ENCODE data around the gene CARMIL1.

CARMIL1 gene

DNA sequence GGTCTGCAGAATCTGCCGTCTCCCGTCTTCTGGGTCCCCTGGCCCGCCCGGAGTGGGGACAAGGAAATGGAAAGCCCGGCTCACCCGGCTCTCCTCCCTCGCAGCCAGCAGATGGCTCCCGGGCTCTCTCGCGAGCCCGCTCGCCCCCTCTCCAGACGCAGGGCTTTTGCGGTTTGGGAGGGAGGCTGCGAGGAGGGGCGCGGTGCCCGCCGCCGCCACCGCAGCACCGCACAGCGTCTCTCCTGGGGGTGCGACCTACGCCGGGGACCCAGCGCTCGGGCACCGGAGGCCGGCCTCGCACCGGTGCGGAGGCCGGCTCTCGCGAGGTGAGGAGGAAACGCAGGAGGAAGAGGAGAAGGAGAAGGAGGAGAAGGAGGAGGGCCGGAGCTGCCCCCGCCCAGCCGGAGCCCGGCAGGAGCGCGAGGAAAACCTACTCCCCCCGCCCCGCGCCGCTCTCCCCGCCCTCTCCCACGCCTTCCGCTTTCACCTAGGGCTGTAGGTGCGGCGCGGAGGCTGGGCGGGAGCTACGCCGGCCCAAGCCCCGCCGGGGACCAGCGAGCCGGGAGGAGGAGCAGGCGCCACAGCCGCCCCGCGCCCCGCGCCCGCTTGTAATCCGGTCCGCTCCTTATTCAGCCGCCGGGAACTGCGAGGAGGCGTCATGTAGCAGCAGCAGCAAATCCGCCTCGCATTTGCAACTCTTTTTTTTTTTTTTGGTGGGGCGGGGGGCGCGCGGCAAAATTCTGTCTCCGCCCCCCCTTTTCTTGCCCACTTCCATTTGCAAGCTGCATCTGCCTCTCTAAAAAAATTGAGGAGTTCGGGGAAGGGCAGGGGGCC lies at the start of gene CARMIL1:
Gene CARMIL1 (plus strand): TSS at position 461 of the 834 bp plus-strand sequence. CDS start 422 bp downstream, outside the sequence.
- Histone ChIP-seq H3K36me3 (ENCODE audit: control insufficient read depth, insufficient read depth, low read length, severe bottlenecking) (no peaks in the 10 kb centered on the region), H3K4me1 (ENCODE audit: control insufficient read depth, insufficient read depth, low read length) (peaks cover 32% of the 10 kb centered on the region), H3K4me3 (ENCODE audit: low read length) (peak within 1 kb of the TSS; percentile 92), H3K9ac (ENCODE audit: low read length) (peak within 1 kb of the TSS; percentile 86), H3K27me3 (replicated peaks; ENCODE audit: control insufficient read depth, insufficient read depth, low read length) (no peaks in the 10 kb centered on the region), H3K9me3 (ENCODE audit: control insufficient read depth, low read length) (no peaks in the 10 kb centered on the region)
- peak; percentile 93 for DNase-seq (ENCODE audit: low read depth)

DNA sequence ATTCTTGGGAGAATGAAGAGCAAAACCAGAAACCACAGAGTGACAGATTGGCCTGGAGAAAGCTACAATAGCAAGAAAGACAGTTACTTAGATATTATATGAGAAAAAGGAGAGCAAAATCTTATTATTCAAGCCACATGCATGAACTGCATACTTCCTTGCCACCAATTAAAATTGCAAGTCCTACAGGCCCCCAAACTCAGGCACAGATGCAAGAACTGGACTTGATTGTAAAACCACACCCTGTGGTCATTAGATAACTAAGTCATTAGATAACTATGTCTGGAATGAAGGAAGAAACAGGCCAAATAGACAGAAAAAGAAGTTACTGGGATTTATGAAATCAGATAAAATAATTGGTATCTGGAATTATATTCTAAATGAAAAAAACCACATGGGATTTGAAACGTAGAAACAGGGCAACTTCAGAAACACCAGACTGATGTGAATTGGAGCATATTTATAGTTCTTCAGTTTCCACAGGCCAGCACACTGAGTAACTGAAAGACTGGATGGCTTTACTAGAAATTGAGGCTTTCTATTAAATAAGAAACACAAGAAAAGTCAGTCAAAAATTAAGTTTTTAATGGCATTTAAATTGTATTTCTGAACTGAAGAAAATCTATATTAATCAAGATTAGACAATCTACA lies 49.4 kb upstream of the CARMIL1 start:
- H3K4me3 ChIP-seq (ENCODE audit: low read length) = no peak overlapping the region
- H3K36me3 ChIP-seq (ENCODE audit: control insufficient read depth, insufficient read depth, low read length, severe bottlenecking) = no peaks in the 10 kb centered on the region
- no peaks in the 10 kb centered on the region for H3K27me3 ChIP-seq (replicated peaks; ENCODE audit: control insufficient read depth, insufficient read depth, low read length)
- H3K9me3 ChIP-seq (ENCODE audit: control insufficient read depth, low read length) = no peaks in the 10 kb centered on the region
- peaks cover 36% of the 10 kb centered on the region for H3K4me1 ChIP-seq (ENCODE audit: control insufficient read depth, insufficient read depth, low read length)
- peak; percentile 70 for DNase-seq (ENCODE audit: low read depth)
- peak overlapping the region; percentile 36 for H3K9ac ChIP-seq (ENCODE audit: low read length)

DNA sequence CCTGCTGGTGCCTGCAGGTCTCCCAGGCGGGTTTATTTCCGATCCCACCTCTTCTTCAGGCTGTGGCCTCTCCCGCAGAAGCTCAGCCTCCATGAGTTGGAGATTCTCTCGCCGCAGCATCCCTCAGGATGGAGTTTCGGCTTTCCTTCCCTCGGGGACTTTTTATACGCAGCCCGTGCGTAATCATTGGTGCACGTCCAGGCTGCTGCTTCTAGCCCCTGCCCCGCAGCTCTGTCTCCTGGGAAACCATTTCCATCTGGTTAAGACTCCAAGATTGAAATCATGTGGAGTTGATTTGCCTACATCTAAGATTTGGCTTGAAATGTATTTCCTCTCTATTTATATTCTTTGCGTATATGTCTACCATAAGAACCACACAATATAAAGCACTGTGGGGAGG lies 46.7 kb upstream of the CARMIL1 start:
- peak; percentile 80 for DNase-seq (ENCODE audit: low read depth)
- peaks cover 36% of the 10 kb centered on the region for H3K4me1 ChIP-seq (ENCODE audit: control insufficient read depth, insufficient read depth, low read length)
- no peaks in the 10 kb centered on the region for H3K27me3 ChIP-seq (replicated peaks; ENCODE audit: control insufficient read depth, insufficient read depth, low read length)
- H3K9ac ChIP-seq (ENCODE audit: low read length) = no peak overlapping the region
- H3K9me3 ChIP-seq (ENCODE audit: control insufficient read depth, low read length) = no peaks in the 10 kb centered on the region
- no peaks in the 10 kb centered on the region for H3K36me3 ChIP-seq (ENCODE audit: control insufficient read depth, insufficient read depth, low read length, severe bottlenecking)
- H3K4me3 ChIP-seq (ENCODE audit: low read length) = peak overlapping the region; percentile 66

GRCh38 chr6:25233226-25233625 lies 45.9 kb upstream of the CARMIL1 start:
- peaks cover 36% of the 10 kb centered on the region for H3K4me1 ChIP-seq (ENCODE audit: control insufficient read depth, insufficient read depth, low read length)
- H3K36me3 ChIP-seq (ENCODE audit: control insufficient read depth, insufficient read depth, low read length, severe bottlenecking) = no peaks in the 10 kb centered on the region
- no peak overlapping the region for H3K4me3 ChIP-seq (ENCODE audit: low read length)
- H3K9ac ChIP-seq (ENCODE audit: low read length) = no peak overlapping the region
- peak; percentile 80 for DNase-seq (ENCODE audit: low read depth)
- no peaks in the 10 kb centered on the region for H3K27me3 ChIP-seq (replicated peaks; ENCODE audit: control insufficient read depth, insufficient read depth, low read length)
- no peaks in the 10 kb centered on the region for H3K9me3 ChIP-seq (ENCODE audit: control insufficient read depth, low read length)

DNA sequence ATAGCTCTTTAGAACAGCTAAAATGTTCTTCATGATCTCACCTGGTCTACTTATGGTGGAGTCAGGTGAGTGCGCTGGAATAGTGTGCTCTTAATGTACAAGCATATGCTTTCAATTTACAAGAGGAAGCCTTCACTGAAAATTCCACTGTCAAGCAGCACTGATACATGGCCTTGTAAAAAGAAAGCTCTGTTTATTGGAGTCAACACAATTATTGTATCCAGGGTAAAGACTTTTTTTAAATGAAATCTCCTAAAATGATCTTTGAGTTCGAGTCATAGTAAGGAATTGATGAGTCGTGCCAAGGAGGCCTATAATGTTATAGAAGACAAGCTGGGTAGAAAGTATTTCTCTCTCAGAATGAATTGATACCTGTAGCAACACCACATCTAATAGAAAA lies 41.6 kb upstream of the CARMIL1 start:
- no peaks in the 10 kb centered on the region for H3K9me3 ChIP-seq (ENCODE audit: control insufficient read depth, low read length)
- DNase-seq (ENCODE audit: low read depth) = no peak
- no peak overlapping the region for H3K9ac ChIP-seq (ENCODE audit: low read length)
- H3K36me3 ChIP-seq (ENCODE audit: control insufficient read depth, insufficient read depth, low read length, severe bottlenecking) = no peaks in the 10 kb centered on the region
- peaks cover 12% of the 10 kb centered on the region for H3K4me1 ChIP-seq (ENCODE audit: control insufficient read depth, insufficient read depth, low read length)
- no peak overlapping the region for H3K4me3 ChIP-seq (ENCODE audit: low read length)
- H3K27me3 ChIP-seq (replicated peaks; ENCODE audit: control insufficient read depth, insufficient read depth, low read length) = no peaks in the 10 kb centered on the region

GRCh38 chr6:25239059-25239458 lies 40.1 kb upstream of the CARMIL1 start:
- Histone ChIP-seq H3K9ac (ENCODE audit: low read length) (no peak overlapping the region), H3K9me3 (ENCODE audit: control insufficient read depth, low read length) (no peaks in the 10 kb centered on the region), H3K36me3 (ENCODE audit: control insufficient read depth, insufficient read depth, low read length, severe bottlenecking) (no peaks in the 10 kb centered on the region), H3K4me1 (ENCODE audit: control insufficient read depth, insufficient read depth, low read length) (peaks cover 6% of the 10 kb centered on the region), H3K4me3 (ENCODE audit: low read length) (no peak overlapping the region), H3K27me3 (replicated peaks; ENCODE audit: control insufficient read depth, insufficient read depth, low read length) (no peaks in the 10 kb centered on the region)
- no peak for DNase-seq (ENCODE audit: low read depth)

GRCh38 chr6:25239498-25239897 lies 39.7 kb upstream of the CARMIL1 start:
- no peak overlapping the region for H3K4me3 ChIP-seq (ENCODE audit: low read length)

GRCh38 chr6:25242567-25242966 lies 36.6 kb upstream of the CARMIL1 start:
- no peak overlapping the region for H3K9ac ChIP-seq (ENCODE audit: low read length)
- peaks cover 6% of the 10 kb centered on the region for H3K4me1 ChIP-seq (ENCODE audit: control insufficient read depth, insufficient read depth, low read length)
- no peaks in the 10 kb centered on the region for H3K36me3 ChIP-seq (ENCODE audit: control insufficient read depth, insufficient read depth, low read length, severe bottlenecking)
- no peaks in the 10 kb centered on the region for H3K9me3 ChIP-seq (ENCODE audit: control insufficient read depth, low read length)
- DNase-seq (ENCODE audit: low read depth) = no peak
- no peak overlapping the region for H3K4me3 ChIP-seq (ENCODE audit: low read length)
- no peaks in the 10 kb centered on the region for H3K27me3 ChIP-seq (replicated peaks; ENCODE audit: control insufficient read depth, insufficient read depth, low read length)

More at GRCh38 chr6:25239498-25239897, 39.7 kb upstream of the CARMIL1 start:
- Histone ChIP-seq H3K27me3 (replicated peaks; ENCODE audit: control insufficient read depth, insufficient read depth, low read length) (no peaks in the 10 kb centered on the region), H3K9me3 (ENCODE audit: control insufficient read depth, low read length) (no peaks in the 10 kb centered on the region), H3K36me3 (ENCODE audit: control insufficient read depth, insufficient read depth, low read length, severe bottlenecking) (no peaks in the 10 kb centered on the region), H3K9ac (ENCODE audit: low read length) (no peak overlapping the region), H3K4me1 (ENCODE audit: control insufficient read depth, insufficient read depth, low read length) (peaks cover 6% of the 10 kb centered on the region)
- DNase-seq (ENCODE audit: low read depth) = no peak

- Histone ChIP-seq H3K36me3 (ENCODE audit: control insufficient read depth, insufficient read depth, low read length, severe bottlenecking) (no peaks in the 10 kb centered on the region), H3K4me1 (ENCODE audit: control insufficient read depth, insufficient read depth, low read length) (peaks cover 8% of the 10 kb centered on the region), H3K4me3 (ENCODE audit: low read length) (no peak overlapping the region), H3K27me3 (replicated peaks; ENCODE audit: control insufficient read depth, insufficient read depth, low read length) (no peaks in the 10 kb centered on the region), H3K9ac (ENCODE audit: low read length) (no peak overlapping the region), H3K9me3 (ENCODE audit: control insufficient read depth, low read length) (no peaks in the 10 kb centered on the region)
- no peak for DNase-seq (ENCODE audit: low read depth)
Observed at GRCh38 chr6:25244865-25245264, 34.3 kb upstream of the CARMIL1 start.

DNA sequence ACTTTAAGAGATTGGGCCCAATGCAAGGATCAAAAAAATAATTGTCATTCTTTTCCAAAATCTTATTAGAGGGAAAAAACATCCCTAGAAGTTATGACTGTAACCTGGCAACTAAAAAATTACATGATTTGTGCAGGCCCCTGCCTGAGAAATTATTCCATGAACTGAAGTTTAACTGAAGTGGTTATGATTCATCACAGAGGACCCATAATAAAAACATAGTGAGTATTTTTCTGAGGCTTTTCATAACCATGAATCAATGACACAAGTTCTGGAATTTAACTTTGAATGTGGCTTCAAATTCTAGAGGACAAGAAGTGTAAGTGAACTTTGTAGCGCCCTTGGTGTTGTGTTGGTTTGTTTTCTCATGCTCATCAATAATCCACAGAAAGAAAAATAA lies 31.1 kb upstream of the CARMIL1 start:
- H3K27me3 ChIP-seq (replicated peaks; ENCODE audit: control insufficient read depth, insufficient read depth, low read length) = no peaks in the 10 kb centered on the region
- peaks cover 8% of the 10 kb centered on the region for H3K4me1 ChIP-seq (ENCODE audit: control insufficient read depth, insufficient read depth, low read length)
- no peak overlapping the region for H3K4me3 ChIP-seq (ENCODE audit: low read length)

GRCh38 chr6:25249133-25249532 lies 30.0 kb upstream of the CARMIL1 start:
- DNase-seq (ENCODE audit: low read depth) = no peak
- no peak overlapping the region for H3K9ac ChIP-seq (ENCODE audit: low read length)
- no peaks in the 10 kb centered on the region for H3K27me3 ChIP-seq (replicated peaks; ENCODE audit: control insufficient read depth, insufficient read depth, low read length)
- no peaks in the 10 kb centered on the region for H3K36me3 ChIP-seq (ENCODE audit: control insufficient read depth, insufficient read depth, low read length, severe bottlenecking)
- H3K9me3 ChIP-seq (ENCODE audit: control insufficient read depth, low read length) = no peaks in the 10 kb centered on the region
- peaks cover 8% of the 10 kb centered on the region for H3K4me1 ChIP-seq (ENCODE audit: control insufficient read depth, insufficient read depth, low read length)
- H3K4me3 ChIP-seq (ENCODE audit: low read length) = no peak overlapping the region

More for the DNA sequence above, 31.1 kb upstream of the CARMIL1 start:
- no peaks in the 10 kb centered on the region for H3K36me3 ChIP-seq (ENCODE audit: control insufficient read depth, insufficient read depth, low read length, severe bottlenecking)
- no peaks in the 10 kb centered on the region for H3K9me3 ChIP-seq (ENCODE audit: control insufficient read depth, low read length)
- DNase-seq (ENCODE audit: low read depth) = peak; percentile 73
- H3K9ac ChIP-seq (ENCODE audit: low read length) = no peak overlapping the region

Measured in adipocyte (in vitro differentiated cells).